Endodermal cell (in vitro differentiated cells): Measurements from ENCODE around the gene ARID2. TPM values are rescaled to one million over a fixed set of nuclear protein-coding genes. Genes with fewer than 3 reads are reported as not detected.

Source experiments
- DNase-seq: peaks from one replicate; pipeline ENCODE4 v3.0.0-alpha.2; 2017
- H3K27ac ChIP-seq: 2 replicates; pipeline ENCODE4 v1.5.1; 2013; ENCODE audit warnings: mild to moderate bottlenecking, low read depth, low read length, moderate library complexity
- H3K27me3 ChIP-seq: 2 replicates; pipeline ENCODE4 v1.6.1; 2013; ENCODE audit warnings: mild to moderate bottlenecking, low read length, moderate library complexity; ENCODE audit not compliant: insufficient read depth, control insufficient read depth, poor library complexity, severe bottlenecking
- H3K36me3 ChIP-seq: 2 replicates; pipeline ENCODE4 v1.7.0; 2013; ENCODE audit warnings: mild to moderate bottlenecking, low read length, moderate library complexity; ENCODE audit not compliant: control insufficient read depth, insufficient read depth
- H3K4me1 ChIP-seq: one replicate; pipeline ENCODE4 v1.7.0; 2013; ENCODE audit warnings: low read length; ENCODE audit not compliant: control insufficient read depth, insufficient read depth
- H3K4me3 ChIP-seq: 2 replicates; pipeline ENCODE4 v1.5.1; 2013; ENCODE audit warnings: mild to moderate bottlenecking, low read length, moderate library complexity
- H3K9ac ChIP-seq: 2 replicates; pipeline ENCODE4 v1.6.1; 2013; ENCODE audit warnings: mild to moderate bottlenecking, low read length, moderate library complexity; ENCODE audit not compliant: poor library complexity, severe bottlenecking; ENCODE audit errors: extremely low read depth
- H3K9me3 ChIP-seq: 2 replicates; pipeline ENCODE4 v1.6.1; 2013; ENCODE audit warnings: mild to moderate bottlenecking, low read length, moderate library complexity; ENCODE audit not compliant: control insufficient read depth
- H3K27ac Mint-ChIP-seq: 2 replicates; pipeline ENCODE4 v1.8.0; 2020; ENCODE audit warnings: mixed read lengths
- H3K27me3 Mint-ChIP-seq: 2 replicates; pipeline ENCODE4 v1.8.0; 2021; ENCODE audit warnings: mild to moderate bottlenecking, mixed read lengths; ENCODE audit not compliant: insufficient read depth
- H3K36me3 Mint-ChIP-seq: 2 replicates; pipeline ENCODE4 v1.8.0; 2020; ENCODE audit warnings: low read depth, mixed read lengths
- H3K4me1 Mint-ChIP-seq: 2 replicates; pipeline ENCODE4 v1.8.0; 2020; ENCODE audit warnings: mixed read lengths
- H3K4me3 Mint-ChIP-seq: 2 replicates; pipeline ENCODE4 v1.8.0; 2020; ENCODE audit warnings: mild to moderate bottlenecking, moderate library complexity, mixed read lengths
- H3K9me3 Mint-ChIP-seq: 2 replicates; pipeline ENCODE4 v1.8.0; 2020; ENCODE audit warnings: mild to moderate bottlenecking, mixed read lengths
- CTCF ChIP-seq: fragments of 200-600 bp; sonication (generic); conservative IDR thresholded peaks from 2 replicates; pipeline ENCODE4 v1.5.0; 2021; ENCODE audit warnings: antibody characterized with exemption, mild to moderate bottlenecking
- WGBS, 2 experiments: methylation state at CpG; one replicate each; pipeline versions ENCODE4 v1.1.5 to v1.1.7; 2013; ENCODE audit warnings: missing lambda C conversion rate in 2 of 2, mixed read lengths in 1 of 2; ENCODE audit not compliant: insufficient coverage in 1 of 2, insufficient read length in 1 of 2; 5-methylcytosine and 5-hydroxymethylcytosine counted together
- total RNA-seq, 2 donors: library from RNA; stranded (reverse); fragmentation: NEBNext Ultra II Directional in 1 of 2; extraction: Animal tissue kit (Norgen Biotek cat#: 25700) in 1 of 2; gene quantifications; 2 replicates in 1 of 2; 3 replicates in 1 of 2; pipeline ENCODE4 v1.2.1, GENCODE V29; 2021

Gene ARID2
- total RNA-seq, 2 donors from 2014 or later, result 54.0 to 58.1 TPM

- H3K4me3 ChIP-seq, result no peak overlapping the region
- Mint-ChIP-seq H3K9me3 (peaks cover 4% of the 10 kb centered on the region), H3K4me1 (no peaks in the 10 kb centered on the region), H3K27ac (no peak overlapping the region), H3K4me3 (no peak overlapping the region), H3K27me3 (no peaks in the 10 kb centered on the region), H3K36me3 (peaks cover 55% of the 10 kb centered on the region)
- 100% methylated on average over 1 of the region's 1 CpG; no CpG with 5 or more reads in 1 of the 2 experiments for WGBS, 2 experiments
- H3K9ac ChIP-seq, result no peak overlapping the region
- no peak for TF ChIP-seq CTCF
- H3K27me3 ChIP-seq, result no peaks in the 10 kb centered on the region
- DNase-seq, result no peak
- H3K9me3 ChIP-seq, result peaks cover 16% of the 10 kb centered on the region
- H3K36me3 ChIP-seq, result peaks cover 36% of the 10 kb centered on the region
- no peaks in the 10 kb centered on the region for H3K4me1 ChIP-seq
- H3K27ac ChIP-seq, result no peak overlapping the region
These were observed 105.3 kb downstream of the ARID2 start for GRCh38 chr12:45834809-45835208.

DNA sequence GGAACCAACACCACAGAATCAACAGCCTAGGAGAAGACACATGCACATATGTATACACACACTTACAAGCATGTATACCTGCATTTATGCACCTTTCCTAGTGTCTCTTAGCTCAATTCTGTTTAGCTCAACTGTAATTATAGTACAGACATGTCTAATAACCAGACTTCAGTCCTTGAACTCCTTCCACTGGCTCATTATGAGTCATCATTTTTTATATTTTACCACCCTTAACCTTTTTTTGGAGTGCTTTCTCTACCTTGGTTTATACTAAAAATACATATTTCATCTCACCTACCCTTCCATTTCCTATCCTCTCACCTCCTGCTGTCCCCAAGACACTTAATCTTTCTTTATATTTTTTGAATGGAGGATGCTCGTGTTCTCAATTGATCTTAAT, 110.4 kb downstream of the ARID2 start:
- Histone ChIP-seq H3K27me3 (no peaks in the 10 kb centered on the region), H3K9ac (no peak overlapping the region), H3K4me1 (no peaks in the 10 kb centered on the region), H3K27ac (no peak overlapping the region), H3K4me3 (no peak overlapping the region), H3K9me3 (peaks cover under 1% of the 10 kb centered on the region), H3K36me3 (peaks cover 63% of the 10 kb centered on the region)
- Mint-ChIP-seq H3K4me1 (no peaks in the 10 kb centered on the region), H3K36me3 (peaks cover 56% of the 10 kb centered on the region), H3K27me3 (no peaks in the 10 kb centered on the region), H3K9me3 (no peaks in the 10 kb centered on the region), H3K4me3 (no peak overlapping the region), H3K27ac (no peak overlapping the region)
- 100% methylated on average over 1 of the region's 1 CpG; no CpG with 5 or more reads in 1 of the 2 experiments for WGBS, 2 experiments
- DNase-seq, result no peak
- no peak for TF ChIP-seq CTCF

- Mint-ChIP-seq H3K4me1 (no peaks in the 10 kb centered on the region), H3K27me3 (no peaks in the 10 kb centered on the region), H3K36me3 (peaks cover 59% of the 10 kb centered on the region), H3K9me3 (no peaks in the 10 kb centered on the region), H3K27ac (no peak overlapping the region), H3K4me3 (no peak overlapping the region)
- Histone ChIP-seq H3K36me3 (peaks cover 76% of the 10 kb centered on the region), H3K27me3 (no peaks in the 10 kb centered on the region), H3K9me3 (no peaks in the 10 kb centered on the region), H3K9ac (no peak overlapping the region), H3K4me3 (no peak overlapping the region), H3K27ac (no peak overlapping the region), H3K4me1 (no peaks in the 10 kb centered on the region)
- DNase-seq, result no peak
- no peak for TF ChIP-seq CTCF
- 91 to 100% methylated on average over 3 of the region's 3 CpGs for WGBS, 2 experiments
These were observed 119.8 kb downstream of the ARID2 start for GRCh38 chr12:45849289-45849688.
